ENCODE measurements around the gene INO80D. TPM values are rescaled to one million over a fixed set of nuclear protein-coding genes. Genes with fewer than 3 reads are reported as not detected.

Gene INO80D
- total RNA-seq, 1 experiment from 2014 or later, result 14.4 TPM

- no peak overlapping the region for H2AFZ ChIP-seq (ENCODE audit: low read depth, low read length, poor library complexity, severe bottlenecking)
- no peaks in the 10 kb centered on the region for H3K36me3 ChIP-seq (ENCODE audit: control insufficient read depth in 1 of 2, insufficient read depth in 2 of 2, low read length in 2 of 2)
- no peaks in the 10 kb centered on the region for H3K27me3 ChIP-seq (ENCODE audit: insufficient read depth, low read length)
- no peak overlapping the region for H3K9ac ChIP-seq (ENCODE audit: low read length)
- no peak overlapping the region for H3K27ac ChIP-seq (ENCODE audit: low read depth, low read length)
- ChIA-PET RAD21 (ENCODE audit: low non-redundant PET in 1 of 2, low total read pairs in 2 of 2, uncharacterized antibody in 2 of 2, unreplicated experiment in 2 of 2) (no interaction called here), CTCF (no interaction called here), POLR2A (no interaction called here)
- no peaks in the 10 kb centered on the region; the same call in 1 of the 2 replicates for H3K79me2 ChIP-seq (ENCODE audit: insufficient read depth, low read length)
- no peak overlapping the region for H3K4me2 ChIP-seq (ENCODE audit: low read length)
- ATAC-seq, result no peak
- TF ChIP-seq EGR1 (IDR thresholded peaks at IDR 0.05; ENCODE audit: low read depth) (no peak), ATF3 (IDR thresholded peaks at IDR 0.05) (no peak), YY1 (IDR thresholded peaks at IDR 0.05; ENCODE audit: extremely low read depth, insufficient replicate concordance, low read depth, low read length) (no peak)
- no peak overlapping the region for H3K4me3 ChIP-seq (replicated peaks in 1 of 2; ENCODE audit: low read depth in 1 of 2, low read length in 2 of 2)
- no peaks in the 10 kb centered on the region for H3K9me2 ChIP-seq (ENCODE audit: insufficient read depth)
- intact Hi-C loops (cut with micrococcal nuclease), result no loop called here
- BruUV-seq (replicated peaks), result no TSS peak
- no peaks in the 10 kb centered on the region for H4K20me1 ChIP-seq (ENCODE audit: insufficient read depth)
- no peaks in the 10 kb centered on the region for H3K4me1 ChIP-seq (ENCODE audit: control insufficient read depth in 1 of 2, insufficient read depth in 2 of 2, low read length in 2 of 2)
- no peaks in the 10 kb centered on the region for H3K9me3 ChIP-seq (ENCODE audit: control insufficient read depth in 1 of 2, insufficient read depth in 1 of 2, low read depth in 1 of 2, low read length in 2 of 2)
- DNase-seq (ENCODE audit: low read depth, low spot score), result no peak
Observed at GRCh38 chr2:206049392-206049791, 36.6 kb downstream of the INO80D start.

GRCh38 chr2:206045251-206045650 lies 40.7 kb downstream of the INO80D start:
- DNase-seq (ENCODE audit: low read depth, low spot score) (no peak), ATAC-seq (no peak)
- no peak overlapping the region for H3K4me3 ChIP-seq (replicated peaks in 1 of 2; ENCODE audit: low read depth in 1 of 2, low read length in 2 of 2)
- ChIA-PET CTCF (no interaction called here), POLR2A (no interaction called here), RAD21 (ENCODE audit: low non-redundant PET in 1 of 2, low total read pairs in 2 of 2, uncharacterized antibody in 2 of 2, unreplicated experiment in 2 of 2) (no interaction called here)
- BruUV-seq (replicated peaks), result TSS peak; percentile 23
- H3K9me3 ChIP-seq (ENCODE audit: control insufficient read depth in 1 of 2, insufficient read depth in 1 of 2, low read depth in 1 of 2, low read length in 2 of 2), result no peaks in the 10 kb centered on the region
- intact Hi-C loops (cut with micrococcal nuclease), result no loop called here
- no peaks in the 10 kb centered on the region for H3K9me2 ChIP-seq (ENCODE audit: insufficient read depth)
- no peak overlapping the region for H2AFZ ChIP-seq (ENCODE audit: low read depth, low read length, poor library complexity, severe bottlenecking)
- TF ChIP-seq CBX3 (IDR thresholded peaks at IDR 0.05; ENCODE audit: low read depth) (no peak), ATF3 (IDR thresholded peaks at IDR 0.05) (no peak), REST (IDR thresholded peaks at IDR 0.05; ENCODE audit: low read depth) (no peak), SIN3A (IDR thresholded peaks at IDR 0.05; ENCODE audit: low read depth) (no peak), POLR2AphosphoS5 (IDR thresholded peaks at IDR 0.05; ENCODE audit: low read depth, low read length) (no peak), ELF1 (IDR thresholded peaks at IDR 0.05; ENCODE audit: borderline replicate concordance, low read depth) (no peak), CEBPB (IDR thresholded peaks at IDR 0.05; ENCODE audit: low read depth) (no peak), EZH2 (IDR thresholded peaks at IDR 0.05) (no peak), CTCF (IDR thresholded peaks at IDR 0.05 in 2 of 3, conservative IDR thresholded peaks at IDR 0.05 in 1 of 3; ENCODE audit: borderline replicate concordance in 1 of 3, insufficient read depth in 1 of 3, low read depth in 2 of 3, low read length in 2 of 3) (no peak), ZNF274 (IDR thresholded peaks at IDR 0.05; ENCODE audit: low read depth, low read length) (no peak)
- H3K79me2 ChIP-seq (ENCODE audit: insufficient read depth, low read length), result no peaks in the 10 kb centered on the region
- H3K4me2 ChIP-seq (ENCODE audit: low read length), result no peak overlapping the region
- no peaks in the 10 kb centered on the region for H3K27me3 ChIP-seq (ENCODE audit: insufficient read depth, low read length)
- no peaks in the 10 kb centered on the region for H3K4me1 ChIP-seq (ENCODE audit: control insufficient read depth in 1 of 2, insufficient read depth in 2 of 2, low read length in 2 of 2)
- no peak overlapping the region for H3K27ac ChIP-seq (ENCODE audit: low read depth, low read length)
- H3K36me3 ChIP-seq (ENCODE audit: control insufficient read depth in 1 of 2, insufficient read depth in 2 of 2, low read length in 2 of 2), result no peaks in the 10 kb centered on the region
- H4K20me1 ChIP-seq (ENCODE audit: insufficient read depth), result no peaks in the 10 kb centered on the region
- no peak overlapping the region for H3K9ac ChIP-seq (ENCODE audit: low read length)

Data from HCT116 (cell line).